HepG2 (cell line): ENCODE data around the gene TTLL4. TPM values are rescaled to one million over a fixed set of nuclear protein-coding genes. Genes with fewer than 3 reads are reported as not detected.
A peak's percentile ranks its signal among the peaks of the same experiment; 100 is the strongest.

Source experiments
- CBX1 ChIP-seq: IDR thresholded peaks from one replicate; pipeline ENCODE4 v1.6.1; 2016; ENCODE audit warnings: antibody characterized with exemption, low read depth
- HNF4G ChIP-seq, 2 experiments: sonication (generic) in 1 of 2; formaldehyde crosslinking in 1 of 2; IDR thresholded peaks; 2 replicates each; pipeline versions ENCODE4 v1.4.0 to v1.6.1; 2011 to 2020; ENCODE audit warnings: borderline replicate concordance in 2 of 2, low read depth in 2 of 2, mild to moderate bottlenecking in 2 of 2, low read length in 1 of 2, missing genetic modification reagents in 1 of 2, moderate library complexity in 1 of 2
- KDM2A ChIP-seq: sonication (generic); formaldehyde crosslinking; IDR thresholded peaks from 2 replicates; pipeline ENCODE4 v1.4.0; 2020; ENCODE audit warnings: low read depth, missing genetic modification reagents, borderline replicate concordance
- LBX2 ChIP-seq: sonication (generic); formaldehyde crosslinking; IDR thresholded peaks from 2 replicates; pipeline ENCODE4 v1.5.0; 2020; ENCODE audit warnings: missing genetic modification reagents, mild to moderate bottlenecking, borderline replicate concordance
- MZF1 ChIP-seq: sonication (generic); formaldehyde crosslinking; IDR thresholded peaks from 2 replicates; pipeline ENCODE4 v1.8.1; 2023; ENCODE audit warnings: mild to moderate bottlenecking, missing genetic modification reagents, borderline replicate concordance
- SAP130 ChIP-seq: IDR thresholded peaks from 2 replicates; pipeline ENCODE4 v1.6.1; 2016; ENCODE audit warnings: low read depth
- SETDB1 ChIP-seq: sonication (generic); formaldehyde crosslinking; IDR thresholded peaks from 2 replicates; pipeline ENCODE4 v1.5.1; 2020; ENCODE audit warnings: missing genetic modification reagents, mild to moderate bottlenecking, borderline replicate concordance
- TOPORS ChIP-seq: sonication (generic); formaldehyde crosslinking; IDR thresholded peaks from 2 replicates; pipeline ENCODE4 v1.8.0; 2023; ENCODE audit warnings: mild to moderate bottlenecking, missing genetic modification reagents
- ZNF232 ChIP-seq: sonication (generic); formaldehyde crosslinking; IDR thresholded peaks from 2 replicates; pipeline ENCODE4 v1.4.0; 2020; ENCODE audit warnings: missing genetic modification reagents, borderline replicate concordance
- ZNF318 ChIP-seq: sonication (generic); formaldehyde crosslinking; IDR thresholded peaks from 2 replicates; pipeline ENCODE4 v1.4.0; 2020; ENCODE audit warnings: mild to moderate bottlenecking, missing genetic modification reagents
- ZNF749 ChIP-seq: sonication (generic); formaldehyde crosslinking; IDR thresholded peaks from 2 replicates; pipeline ENCODE4 v1.8.0; 2022; ENCODE audit warnings: mild to moderate bottlenecking, missing genetic modification reagents, moderate library complexity, borderline replicate concordance
- polyA plus RNA-seq, 8 experiments: library from polyadenylated mRNA; depleted of rRNA in 3 of 8; stranded (reverse) in 7 of 8; unstranded in 1 of 8; fragments of >200 nt; fragmentation: Illumina TruSeq in 4 of 8; extraction: Trizol in 4 of 8; gene quantifications; 2 replicates each; pipeline versions ENCODE4 v1.2.1 to v1.2.3, GENCODE V29; 2011 to 2016; ENCODE audit warnings: low read depth in 4 of 8, missing spikeins in 1 of 8, mixed read lengths in 1 of 8; ENCODE audit not compliant: insufficient read depth in 1 of 8
- total RNA-seq, 5 experiments: library from RNA; depleted of rRNA; stranded (reverse); fragments of >200 nt; fragmentation: Illumina TruSeq; extraction: Trizol; gene quantifications; 2 replicates each; pipeline ENCODE4 v1.2.3, GENCODE V29; 2016; ENCODE audit warnings: low read depth in 1 of 5
- TF ChIP-seq, protein P1 (sequence below): sonication (generic); formaldehyde crosslinking; IDR thresholded peaks from 2 replicates; pipeline ENCODE4 v1.9.0; 2022; ENCODE audit warnings: missing genetic modification reagents, mild to moderate bottlenecking, borderline replicate concordance
- TF ChIP-seq, protein P2 (sequence below): sonication (generic); formaldehyde crosslinking; IDR thresholded peaks from 2 replicates; pipeline ENCODE4 v1.9.0; 2022; ENCODE audit warnings: low read depth, missing genetic modification reagents
- TF ChIP-seq, protein P3 (sequence below): sonication (generic); formaldehyde crosslinking; IDR thresholded peaks from 2 replicates; pipeline ENCODE4 v1.4.0; 2020; ENCODE audit warnings: missing genetic modification reagents

The TTLL4 gene
- total and polyA plus RNA-seq, 2 of the 13 experiments (the other 11 are each of a cell fraction or from before 2014, with no cell fraction given): 77.5 to 84.6 TPM

DNA sequence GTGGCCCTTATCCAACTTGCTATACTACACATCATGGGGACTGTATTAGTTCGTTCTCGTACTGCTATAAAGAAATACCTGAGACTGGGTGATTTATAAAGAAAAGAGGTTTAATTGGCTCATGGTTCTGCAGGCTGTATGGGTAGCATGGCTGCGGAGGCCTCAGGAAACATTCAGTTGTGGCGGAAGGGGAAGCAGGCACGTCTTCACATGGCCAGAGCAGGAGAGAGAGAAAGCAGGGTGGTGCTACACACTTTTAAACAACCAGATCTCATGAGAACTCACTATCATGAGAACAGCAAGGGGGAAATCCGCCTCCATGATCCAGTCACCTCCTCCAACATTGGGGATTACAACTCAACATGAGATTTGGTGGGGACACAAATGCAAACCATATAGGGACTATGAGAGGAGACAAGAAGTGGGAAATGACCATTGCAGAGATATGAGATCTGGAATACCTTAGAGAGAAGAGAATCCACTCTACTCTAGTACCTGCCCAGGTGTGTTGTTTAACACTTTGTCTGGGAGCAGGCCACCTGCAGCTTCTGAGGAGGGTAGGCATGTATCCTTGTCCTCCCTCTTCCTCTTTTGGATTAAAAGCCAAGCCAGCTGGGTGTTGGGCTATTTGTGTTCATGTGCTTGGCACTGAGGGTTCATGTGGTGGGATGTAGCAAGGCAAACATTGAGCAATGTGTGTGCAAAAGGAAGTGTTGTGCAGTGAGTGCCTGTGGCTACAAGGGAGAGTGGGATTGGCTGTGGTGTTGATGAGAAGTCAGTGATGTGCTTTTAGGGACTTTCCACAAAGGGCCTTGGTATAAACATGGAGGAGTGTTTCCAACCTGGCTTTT lies 22.8 kb downstream of the TTLL4 start (continued):
- TF ChIP-seq, protein P1, sequence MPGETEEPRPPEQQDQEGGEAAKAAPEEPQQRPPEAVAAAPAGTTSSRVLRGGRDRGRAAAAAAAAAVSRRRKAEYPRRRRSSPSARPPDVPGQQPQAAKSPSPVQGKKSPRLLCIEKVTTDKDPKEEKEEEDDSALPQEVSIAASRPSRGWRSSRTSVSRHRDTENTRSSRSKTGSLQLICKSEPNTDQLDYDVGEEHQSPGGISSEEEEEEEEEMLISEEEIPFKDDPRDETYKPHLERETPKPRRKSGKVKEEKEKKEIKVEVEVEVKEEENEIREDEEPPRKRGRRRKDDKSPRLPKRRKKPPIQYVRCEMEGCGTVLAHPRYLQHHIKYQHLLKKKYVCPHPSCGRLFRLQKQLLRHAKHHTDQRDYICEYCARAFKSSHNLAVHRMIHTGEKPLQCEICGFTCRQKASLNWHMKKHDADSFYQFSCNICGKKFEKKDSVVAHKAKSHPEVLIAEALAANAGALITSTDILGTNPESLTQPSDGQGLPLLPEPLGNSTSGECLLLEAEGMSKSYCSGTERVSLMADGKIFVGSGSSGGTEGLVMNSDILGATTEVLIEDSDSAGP (CRISPR knock-in tag): no peak
- TF ChIP-seq HNF4G (IDR thresholded peaks at IDR 0.05; ENCODE audit: borderline replicate concordance, low read depth, low read length) (no peak; the same call in 1 of the 2 replicates), HNF4G (CRISPR knock-in tag; IDR thresholded peaks at IDR 0.05; ENCODE audit: borderline replicate concordance, low read depth) (peak; percentile 80; the same call in 1 of the 2 replicates), ZNF232 (CRISPR knock-in tag) (peak; percentile 73; the same call in 1 of the 2 replicates), MZF1 (CRISPR knock-in tag) (0 out of 2 replicates have a peak, but pooled peaks have one; percentile 91), KDM2A (CRISPR knock-in tag) (peak; percentile 84), LBX2 (CRISPR knock-in tag) (no peak), SETDB1 (CRISPR knock-in tag) (no peak), TOPORS (CRISPR knock-in tag) (no peak), CBX1 (no peak), ZNF749 (CRISPR knock-in tag) (0 out of 2 replicates have a peak, but pooled peaks have one; percentile 49), ZNF318 (CRISPR knock-in tag) (peak; percentile 85; the same call in 1 of the 2 replicates), SAP130 (CRISPR knock-in tag) (peak; percentile 90)
- TF ChIP-seq, protein P2, sequence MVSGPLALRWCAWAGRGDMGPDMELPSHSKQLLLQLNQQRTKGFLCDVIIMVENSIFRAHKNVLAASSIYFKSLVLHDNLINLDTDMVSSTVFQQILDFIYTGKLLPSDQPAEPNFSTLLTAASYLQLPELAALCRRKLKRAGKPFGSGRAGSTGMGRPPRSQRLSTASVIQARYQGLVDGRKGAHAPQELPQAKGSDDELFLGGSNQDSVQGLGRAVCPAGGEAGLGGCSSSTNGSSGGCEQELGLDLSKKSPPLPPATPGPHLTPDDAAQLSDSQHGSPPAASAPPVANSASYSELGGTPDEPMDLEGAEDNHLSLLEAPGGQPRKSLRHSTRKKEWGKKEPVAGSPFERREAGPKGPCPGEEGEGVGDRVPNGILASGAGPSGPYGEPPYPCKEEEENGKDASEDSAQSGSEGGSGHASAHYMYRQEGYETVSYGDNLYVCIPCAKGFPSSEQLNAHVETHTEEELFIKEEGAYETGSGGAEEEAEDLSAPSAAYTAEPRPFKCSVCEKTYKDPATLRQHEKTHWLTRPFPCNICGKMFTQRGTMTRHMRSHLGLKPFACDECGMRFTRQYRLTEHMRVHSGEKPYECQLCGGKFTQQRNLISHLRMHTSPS: peak; percentile 74
- TF ChIP-seq, protein P3, sequence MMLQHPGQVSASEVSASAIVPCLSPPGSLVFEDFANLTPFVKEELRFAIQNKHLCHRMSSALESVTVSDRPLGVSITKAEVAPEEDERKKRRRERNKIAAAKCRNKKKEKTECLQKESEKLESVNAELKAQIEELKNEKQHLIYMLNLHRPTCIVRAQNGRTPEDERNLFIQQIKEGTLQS: peak; percentile 58; the same call in 1 of the 2 replicates
